ENCODE data around the gene DOK6. TPM values are rescaled to one million over a fixed set of nuclear protein-coding genes. Genes with fewer than 3 reads are reported as not detected.

DOK6 gene
- total RNA-seq, 1 experiment from 2014 or later, result 4.1 TPM

DNA sequence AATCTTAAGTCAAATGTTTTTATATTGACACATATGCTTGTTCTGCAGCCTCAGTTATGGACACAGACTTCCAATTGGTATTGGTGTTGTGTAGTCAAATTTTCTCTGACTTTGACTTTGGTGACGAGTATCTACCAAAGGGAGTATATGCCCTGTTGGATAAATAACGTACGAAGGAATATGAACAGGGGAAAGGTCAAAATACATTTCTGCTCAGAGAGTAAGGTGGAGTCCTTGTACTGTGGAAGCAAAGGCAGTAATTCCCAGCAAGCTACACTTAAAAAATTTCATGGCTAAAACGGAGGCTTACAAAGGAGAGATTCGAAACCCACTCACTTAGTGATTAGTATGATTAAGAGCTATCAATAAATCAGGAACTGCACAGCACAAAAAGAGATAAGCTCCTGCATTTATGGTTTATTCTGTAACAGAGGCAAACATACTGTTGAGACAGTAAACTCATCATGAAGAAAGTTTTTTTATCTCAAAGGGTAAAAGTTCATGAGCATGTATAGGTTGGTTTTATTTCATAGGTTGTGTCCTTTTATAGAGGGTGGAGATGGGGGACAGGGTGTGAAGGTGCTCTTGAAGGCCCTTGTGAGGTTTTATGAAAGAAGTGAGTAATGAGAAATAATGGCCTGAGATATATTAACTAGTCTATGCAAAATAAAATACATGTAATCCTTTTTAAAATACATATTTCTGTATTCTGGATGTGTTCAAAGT, 404.3 kb downstream of the DOK6 start (continued):
- TF ChIP-seq, protein P1, sequence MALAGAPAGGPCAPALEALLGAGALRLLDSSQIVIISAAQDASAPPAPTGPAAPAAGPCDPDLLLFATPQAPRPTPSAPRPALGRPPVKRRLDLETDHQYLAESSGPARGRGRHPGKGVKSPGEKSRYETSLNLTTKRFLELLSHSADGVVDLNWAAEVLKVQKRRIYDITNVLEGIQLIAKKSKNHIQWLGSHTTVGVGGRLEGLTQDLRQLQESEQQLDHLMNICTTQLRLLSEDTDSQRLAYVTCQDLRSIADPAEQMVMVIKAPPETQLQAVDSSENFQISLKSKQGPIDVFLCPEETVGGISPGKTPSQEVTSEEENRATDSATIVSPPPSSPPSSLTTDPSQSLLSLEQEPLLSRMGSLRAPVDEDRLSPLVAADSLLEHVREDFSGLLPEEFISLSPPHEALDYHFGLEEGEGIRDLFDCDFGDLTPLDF (CRISPR knock-in tag; IDR thresholded peaks at IDR 0.05), result no peak

- Mint-ChIP-seq H3K27ac (no peak overlapping the region), H3K27me3 (ENCODE audit: low read depth) (no peaks in the 10 kb centered on the region), H3K36me3 (no peaks in the 10 kb centered on the region), H3K4me1 (no peaks in the 10 kb centered on the region), H3K9me3 (peaks cover 13% of the 10 kb centered on the region), H3K4me3 (no peak overlapping the region)
- ATAC-seq (no peak), DNase-seq (ENCODE audit: low spot score) (no peak)
- TF ChIP-seq MXD4 (CRISPR knock-in tag; IDR thresholded peaks at IDR 0.05; ENCODE audit: borderline replicate concordance) (no peak), PRRX2 (CRISPR knock-in tag; IDR thresholded peaks at IDR 0.05) (no peak), ESRRA (CRISPR knock-in tag; IDR thresholded peaks at IDR 0.05; ENCODE audit: borderline replicate concordance) (no peak), ZNF232 (CRISPR knock-in tag; IDR thresholded peaks at IDR 0.05) (no peak)
- ChIA-PET CTCF (no interaction called here), POLR2A (no interaction called here)
Observed at GRCh38 chr18:69808399-69808798, 407.7 kb downstream of the DOK6 start.

DNA sequence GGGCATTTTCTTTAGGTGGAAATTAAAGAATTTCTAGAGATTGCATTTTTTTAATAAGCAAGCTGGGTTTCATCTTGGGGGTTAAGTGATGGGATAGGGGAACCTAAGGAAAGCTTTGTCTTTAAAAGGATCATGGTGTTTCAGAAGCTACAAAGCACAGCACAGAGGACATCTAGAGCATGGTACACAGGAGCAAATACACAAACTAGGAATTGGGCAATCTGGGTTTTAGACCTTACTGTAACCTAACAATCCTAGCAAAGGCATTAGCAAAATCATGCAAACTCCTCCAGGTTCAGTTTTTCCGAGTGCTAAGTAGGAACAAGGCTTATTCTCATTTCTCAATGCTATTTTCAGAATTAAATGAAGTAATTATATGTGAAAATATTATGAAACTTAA, 412.9 kb downstream of the DOK6 start:
- DNase-seq (ENCODE audit: low spot score) (no peak), ATAC-seq (no peak)
- Mint-ChIP-seq H3K4me1 (0 out of 2 replicates have a peak, but pooled peaks cover 2% of the 10 kb centered on the region), H3K27ac (no peak overlapping the region), H3K36me3 (peaks cover 9% of the 10 kb centered on the region; the same call in 1 of the 2 replicates), H3K27me3 (ENCODE audit: low read depth) (no peaks in the 10 kb centered on the region), H3K9me3 (peaks cover 27% of the 10 kb centered on the region), H3K4me3 (no peak overlapping the region)
- ChIA-PET POLR2A (no interaction called here), CTCF (no interaction called here)
- TF ChIP-seq GABPB1 (CRISPR knock-in tag; IDR thresholded peaks at IDR 0.05) (no peak), SOX15 (CRISPR knock-in tag; IDR thresholded peaks at IDR 0.05) (no peak), FOXP1 (CRISPR knock-in tag; IDR thresholded peaks at IDR 0.05; ENCODE audit: borderline replicate concordance) (no peak), ESRRA (CRISPR knock-in tag; IDR thresholded peaks at IDR 0.05; ENCODE audit: borderline replicate concordance) (no peak), ZNF671 (CRISPR knock-in tag; IDR thresholded peaks at IDR 0.05) (no peak), RORB (CRISPR knock-in tag; IDR thresholded peaks at IDR 0.05) (no peak), CTCF (IDR thresholded peaks at IDR 0.05) (no peak), IRF2 (CRISPR knock-in tag; IDR thresholded peaks at IDR 0.05; ENCODE audit: borderline replicate concordance, low read depth) (no peak)
- TF ChIP-seq, protein P2, sequence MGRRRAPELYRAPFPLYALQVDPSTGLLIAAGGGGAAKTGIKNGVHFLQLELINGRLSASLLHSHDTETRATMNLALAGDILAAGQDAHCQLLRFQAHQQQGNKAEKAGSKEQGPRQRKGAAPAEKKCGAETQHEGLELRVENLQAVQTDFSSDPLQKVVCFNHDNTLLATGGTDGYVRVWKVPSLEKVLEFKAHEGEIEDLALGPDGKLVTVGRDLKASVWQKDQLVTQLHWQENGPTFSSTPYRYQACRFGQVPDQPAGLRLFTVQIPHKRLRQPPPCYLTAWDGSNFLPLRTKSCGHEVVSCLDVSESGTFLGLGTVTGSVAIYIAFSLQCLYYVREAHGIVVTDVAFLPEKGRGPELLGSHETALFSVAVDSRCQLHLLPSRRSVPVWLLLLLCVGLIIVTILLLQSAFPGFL (CRISPR knock-in tag; IDR thresholded peaks at IDR 0.05; ENCODE audit: borderline replicate concordance), result no peak
- TF ChIP-seq, protein P3, sequence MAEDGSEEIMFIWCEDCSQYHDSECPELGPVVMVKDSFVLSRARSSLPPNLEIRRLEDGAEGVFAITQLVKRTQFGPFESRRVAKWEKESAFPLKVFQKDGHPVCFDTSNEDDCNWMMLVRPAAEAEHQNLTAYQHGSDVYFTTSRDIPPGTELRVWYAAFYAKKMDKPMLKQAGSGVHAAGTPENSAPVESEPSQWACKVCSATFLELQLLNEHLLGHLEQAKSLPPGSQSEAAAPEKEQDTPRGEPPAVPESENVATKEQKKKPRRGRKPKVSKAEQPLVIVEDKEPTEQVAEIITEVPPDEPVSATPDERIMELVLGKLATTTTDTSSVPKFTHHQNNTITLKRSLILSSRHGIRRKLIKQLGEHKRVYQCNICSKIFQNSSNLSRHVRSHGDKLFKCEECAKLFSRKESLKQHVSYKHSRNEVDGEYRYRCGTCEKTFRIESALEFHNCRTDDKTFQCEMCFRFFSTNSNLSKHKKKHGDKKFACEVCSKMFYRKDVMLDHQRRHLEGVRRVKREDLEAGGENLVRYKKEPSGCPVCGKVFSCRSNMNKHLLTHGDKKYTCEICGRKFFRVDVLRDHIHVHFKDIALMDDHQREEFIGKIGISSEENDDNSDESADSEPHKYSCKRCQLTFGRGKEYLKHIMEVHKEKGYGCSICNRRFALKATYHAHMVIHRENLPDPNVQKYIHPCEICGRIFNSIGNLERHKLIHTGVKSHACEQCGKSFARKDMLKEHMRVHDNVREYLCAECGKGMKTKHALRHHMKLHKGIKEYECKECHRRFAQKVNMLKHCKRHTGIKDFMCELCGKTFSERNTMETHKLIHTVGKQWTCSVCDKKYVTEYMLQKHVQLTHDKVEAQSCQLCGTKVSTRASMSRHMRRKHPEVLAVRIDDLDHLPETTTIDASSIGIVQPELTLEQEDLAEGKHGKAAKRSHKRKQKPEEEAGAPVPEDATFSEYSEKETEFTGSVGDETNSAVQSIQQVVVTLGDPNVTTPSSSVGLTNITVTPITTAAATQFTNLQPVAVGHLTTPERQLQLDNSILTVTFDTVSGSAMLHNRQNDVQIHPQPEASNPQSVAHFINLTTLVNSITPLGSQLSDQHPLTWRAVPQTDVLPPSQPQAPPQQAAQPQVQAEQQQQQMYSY (CRISPR knock-in tag; IDR thresholded peaks at IDR 0.05), result no peak
- TF ChIP-seq, protein P4, sequence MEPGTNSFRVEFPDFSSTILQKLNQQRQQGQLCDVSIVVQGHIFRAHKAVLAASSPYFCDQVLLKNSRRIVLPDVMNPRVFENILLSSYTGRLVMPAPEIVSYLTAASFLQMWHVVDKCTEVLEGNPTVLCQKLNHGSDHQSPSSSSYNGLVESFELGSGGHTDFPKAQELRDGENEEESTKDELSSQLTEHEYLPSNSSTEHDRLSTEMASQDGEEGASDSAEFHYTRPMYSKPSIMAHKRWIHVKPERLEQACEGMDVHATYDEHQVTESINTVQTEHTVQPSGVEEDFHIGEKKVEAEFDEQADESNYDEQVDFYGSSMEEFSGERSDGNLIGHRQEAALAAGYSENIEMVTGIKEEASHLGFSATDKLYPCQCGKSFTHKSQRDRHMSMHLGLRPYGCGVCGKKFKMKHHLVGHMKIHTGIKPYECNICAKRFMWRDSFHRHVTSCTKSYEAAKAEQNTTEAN (CRISPR knock-in tag; IDR thresholded peaks at IDR 0.05), result no peak
- TF ChIP-seq, protein P5, sequence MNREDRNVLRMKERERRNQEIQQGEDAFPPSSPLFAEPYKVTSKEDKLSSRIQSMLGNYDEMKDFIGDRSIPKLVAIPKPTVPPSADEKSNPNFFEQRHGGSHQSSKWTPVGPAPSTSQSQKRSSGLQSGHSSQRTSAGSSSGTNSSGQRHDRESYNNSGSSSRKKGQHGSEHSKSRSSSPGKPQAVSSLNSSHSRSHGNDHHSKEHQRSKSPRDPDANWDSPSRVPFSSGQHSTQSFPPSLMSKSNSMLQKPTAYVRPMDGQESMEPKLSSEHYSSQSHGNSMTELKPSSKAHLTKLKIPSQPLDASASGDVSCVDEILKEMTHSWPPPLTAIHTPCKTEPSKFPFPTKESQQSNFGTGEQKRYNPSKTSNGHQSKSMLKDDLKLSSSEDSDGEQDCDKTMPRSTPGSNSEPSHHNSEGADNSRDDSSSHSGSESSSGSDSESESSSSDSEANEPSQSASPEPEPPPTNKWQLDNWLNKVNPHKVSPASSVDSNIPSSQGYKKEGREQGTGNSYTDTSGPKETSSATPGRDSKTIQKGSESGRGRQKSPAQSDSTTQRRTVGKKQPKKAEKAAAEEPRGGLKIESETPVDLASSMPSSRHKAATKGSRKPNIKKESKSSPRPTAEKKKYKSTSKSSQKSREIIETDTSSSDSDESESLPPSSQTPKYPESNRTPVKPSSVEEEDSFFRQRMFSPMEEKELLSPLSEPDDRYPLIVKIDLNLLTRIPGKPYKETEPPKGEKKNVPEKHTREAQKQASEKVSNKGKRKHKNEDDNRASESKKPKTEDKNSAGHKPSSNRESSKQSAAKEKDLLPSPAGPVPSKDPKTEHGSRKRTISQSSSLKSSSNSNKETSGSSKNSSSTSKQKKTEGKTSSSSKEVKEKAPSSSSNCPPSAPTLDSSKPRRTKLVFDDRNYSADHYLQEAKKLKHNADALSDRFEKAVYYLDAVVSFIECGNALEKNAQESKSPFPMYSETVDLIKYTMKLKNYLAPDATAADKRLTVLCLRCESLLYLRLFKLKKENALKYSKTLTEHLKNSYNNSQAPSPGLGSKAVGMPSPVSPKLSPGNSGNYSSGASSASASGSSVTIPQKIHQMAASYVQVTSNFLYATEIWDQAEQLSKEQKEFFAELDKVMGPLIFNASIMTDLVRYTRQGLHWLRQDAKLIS (CRISPR knock-in tag; IDR thresholded peaks at IDR 0.05; ENCODE audit: borderline replicate concordance), result no peak

All from WTC11 (cell line).